Measurements from ENCODE around the gene MARCHF10. TPM values are rescaled to one million over a fixed set of nuclear protein-coding genes. Genes with fewer than 3 reads are reported as not detected.
"Not testable (repeated sequence)": the region's sequence is repeated elsewhere in the genome, so short reads cannot be mapped to it uniquely, and the experiment has no call there.

The MARCHF10 gene
- total RNA-seq, 1 experiment from 2014 or later: not detected

DNA sequence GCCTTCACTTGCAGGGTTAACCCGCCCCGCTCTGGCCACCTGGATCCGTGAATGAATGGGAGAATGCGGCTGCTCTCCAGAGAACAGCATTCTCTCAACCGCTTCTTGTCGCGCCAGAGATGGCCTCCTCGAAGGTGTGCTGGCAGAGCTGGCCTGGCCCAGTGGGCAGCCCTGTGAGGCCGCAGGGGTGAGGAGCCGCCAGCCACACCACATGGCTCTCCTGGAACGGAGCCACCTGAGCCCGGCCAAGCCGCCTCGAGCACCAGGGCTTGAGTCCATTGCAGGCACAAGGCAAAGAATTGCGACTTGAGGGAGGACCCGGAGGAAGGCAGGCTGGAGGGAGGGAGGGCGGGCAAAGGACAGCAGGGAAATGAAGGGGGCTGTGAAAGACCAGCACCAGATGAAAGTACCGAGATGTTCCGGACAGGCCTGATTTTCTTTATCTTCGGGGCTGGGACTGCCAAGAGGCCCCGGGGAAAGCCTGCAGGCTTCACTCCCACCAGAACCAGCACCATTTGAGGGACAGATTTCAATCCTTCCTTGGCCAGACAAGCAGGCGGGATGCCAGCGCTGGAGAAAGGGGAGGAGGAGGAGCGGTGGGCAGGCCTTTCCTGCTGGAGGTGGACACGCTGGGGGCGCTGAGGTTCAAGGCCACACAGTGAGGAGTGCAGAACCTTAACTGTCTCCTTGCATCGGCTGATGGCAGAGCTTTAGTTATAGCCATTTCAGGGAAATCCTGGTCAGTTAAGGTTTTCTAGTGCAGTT, 111.2 kb downstream of the MARCHF10 start:
- intact Hi-C loops (cut with micrococcal nuclease): no loop called here
- Histone ChIP-seq H4K20me1 (ENCODE audit: low read length) (no peaks in the 10 kb centered on the region), H3K9me2 (replicated peaks; ENCODE audit: low read length) (no peaks in the 10 kb centered on the region), H3F3A (ENCODE audit: low read length, unreplicated experiment) (no peaks in the 10 kb centered on the region), H3K9ac (ENCODE audit: low read length) (no peak overlapping the region), H3K4me3 (ENCODE audit: low read length) (no peak overlapping the region), H3K79me2 (ENCODE audit: low read length) (no peaks in the 10 kb centered on the region), H3K9me3 (ENCODE audit: low read length) (no peaks in the 10 kb centered on the region), H3K4me2 (ENCODE audit: low read length) (no peak overlapping the region), H2AFZ (ENCODE audit: low read length) (no peak overlapping the region), H3K36me3 (ENCODE audit: low read depth, low read length) (no peaks in the 10 kb centered on the region), H3K27ac (ENCODE audit: low read length) (no peak overlapping the region), H3K27me3 (ENCODE audit: low read length) (no peaks in the 10 kb centered on the region), H3K4me1 (ENCODE audit: insufficient read depth, low read length) (peaks cover 13% of the 10 kb centered on the region)
- ATAC-seq: no peak
- POLR2A ChIA-PET (ENCODE audit: unreplicated experiment): no interaction called here
- CTCF ChIA-PET: no interaction called here
- no TSS peak for BruUV-seq (replicated peaks)
- no peak for DNase-seq
- TF ChIP-seq, protein P1, sequence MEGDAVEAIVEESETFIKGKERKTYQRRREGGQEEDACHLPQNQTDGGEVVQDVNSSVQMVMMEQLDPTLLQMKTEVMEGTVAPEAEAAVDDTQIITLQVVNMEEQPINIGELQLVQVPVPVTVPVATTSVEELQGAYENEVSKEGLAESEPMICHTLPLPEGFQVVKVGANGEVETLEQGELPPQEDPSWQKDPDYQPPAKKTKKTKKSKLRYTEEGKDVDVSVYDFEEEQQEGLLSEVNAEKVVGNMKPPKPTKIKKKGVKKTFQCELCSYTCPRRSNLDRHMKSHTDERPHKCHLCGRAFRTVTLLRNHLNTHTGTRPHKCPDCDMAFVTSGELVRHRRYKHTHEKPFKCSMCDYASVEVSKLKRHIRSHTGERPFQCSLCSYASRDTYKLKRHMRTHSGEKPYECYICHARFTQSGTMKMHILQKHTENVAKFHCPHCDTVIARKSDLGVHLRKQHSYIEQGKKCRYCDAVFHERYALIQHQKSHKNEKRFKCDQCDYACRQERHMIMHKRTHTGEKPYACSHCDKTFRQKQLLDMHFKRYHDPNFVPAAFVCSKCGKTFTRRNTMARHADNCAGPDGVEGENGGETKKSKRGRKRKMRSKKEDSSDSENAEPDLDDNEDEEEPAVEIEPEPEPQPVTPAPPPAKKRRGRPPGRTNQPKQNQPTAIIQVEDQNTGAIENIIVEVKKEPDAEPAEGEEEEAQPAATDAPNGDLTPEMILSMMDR (conservative IDR thresholded peaks at IDR 0.05; ENCODE audit: low read depth, low read length): no peak
- TF ChIP-seq EZH2phosphoT487 (IDR thresholded peaks at IDR 0.05; ENCODE audit: borderline replicate concordance, low read length) (no peak), EZH2 (IDR thresholded peaks at IDR 0.05; ENCODE audit: low read length, unreplicated experiment) (no peak)

DNA sequence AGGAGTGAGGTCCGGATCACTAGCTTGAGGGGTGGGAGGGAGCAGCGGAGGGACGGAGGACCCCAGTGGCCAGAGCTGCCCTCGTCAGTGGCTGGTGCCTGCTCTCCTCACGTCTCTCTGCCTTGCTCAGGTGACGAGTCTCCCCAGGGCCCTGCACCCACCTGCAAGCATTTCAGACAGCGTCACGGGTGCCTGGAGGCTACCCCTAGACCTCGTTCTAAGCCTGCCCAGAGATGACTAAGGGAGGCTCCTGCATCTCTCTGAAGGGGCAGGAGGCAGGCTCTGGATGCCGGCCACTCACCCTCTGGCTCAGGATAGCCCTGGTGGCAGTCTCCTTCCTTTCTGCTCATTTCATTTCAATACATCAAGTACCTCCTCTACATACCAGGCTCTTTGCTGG, 111.9 kb downstream of the MARCHF10 start:
- no peak overlapping the region for H3K9ac ChIP-seq (ENCODE audit: low read length)
- H3K36me3 ChIP-seq (ENCODE audit: low read depth, low read length): no peaks in the 10 kb centered on the region
- no peaks in the 10 kb centered on the region for H3F3A ChIP-seq (ENCODE audit: low read length, unreplicated experiment)
- no peak overlapping the region for H3K4me2 ChIP-seq (ENCODE audit: low read length)
- no peak for ATAC-seq
- no peak overlapping the region for H3K27ac ChIP-seq (ENCODE audit: low read length)
- no peak for DNase-seq
- intact Hi-C loops (cut with micrococcal nuclease): no loop called here
- H3K4me3 ChIP-seq (ENCODE audit: low read length): no peak overlapping the region
- H2AFZ ChIP-seq (ENCODE audit: low read length): no peak overlapping the region
- peaks cover 13% of the 10 kb centered on the region for H3K4me1 ChIP-seq (ENCODE audit: insufficient read depth, low read length)
- ChIA-PET CTCF (no interaction called here), POLR2A (ENCODE audit: unreplicated experiment) (no interaction called here)
- no peaks in the 10 kb centered on the region for H3K9me2 ChIP-seq (replicated peaks; ENCODE audit: low read length)
- no peaks in the 10 kb centered on the region for H4K20me1 ChIP-seq (ENCODE audit: low read length)
- TF ChIP-seq EZH2phosphoT487 (IDR thresholded peaks at IDR 0.05; ENCODE audit: borderline replicate concordance, low read length) (no peak), EZH2 (IDR thresholded peaks at IDR 0.05; ENCODE audit: low read length, unreplicated experiment) (no peak)
- TF ChIP-seq, protein P1 (conservative IDR thresholded peaks at IDR 0.05; ENCODE audit: low read depth, low read length): no peak
- BruUV-seq (replicated peaks): no TSS peak
- no peaks in the 10 kb centered on the region for H3K9me3 ChIP-seq (ENCODE audit: low read length)
- H3K79me2 ChIP-seq (ENCODE audit: low read length): no peaks in the 10 kb centered on the region
- H3K27me3 ChIP-seq (ENCODE audit: low read length): no peaks in the 10 kb centered on the region

DNA sequence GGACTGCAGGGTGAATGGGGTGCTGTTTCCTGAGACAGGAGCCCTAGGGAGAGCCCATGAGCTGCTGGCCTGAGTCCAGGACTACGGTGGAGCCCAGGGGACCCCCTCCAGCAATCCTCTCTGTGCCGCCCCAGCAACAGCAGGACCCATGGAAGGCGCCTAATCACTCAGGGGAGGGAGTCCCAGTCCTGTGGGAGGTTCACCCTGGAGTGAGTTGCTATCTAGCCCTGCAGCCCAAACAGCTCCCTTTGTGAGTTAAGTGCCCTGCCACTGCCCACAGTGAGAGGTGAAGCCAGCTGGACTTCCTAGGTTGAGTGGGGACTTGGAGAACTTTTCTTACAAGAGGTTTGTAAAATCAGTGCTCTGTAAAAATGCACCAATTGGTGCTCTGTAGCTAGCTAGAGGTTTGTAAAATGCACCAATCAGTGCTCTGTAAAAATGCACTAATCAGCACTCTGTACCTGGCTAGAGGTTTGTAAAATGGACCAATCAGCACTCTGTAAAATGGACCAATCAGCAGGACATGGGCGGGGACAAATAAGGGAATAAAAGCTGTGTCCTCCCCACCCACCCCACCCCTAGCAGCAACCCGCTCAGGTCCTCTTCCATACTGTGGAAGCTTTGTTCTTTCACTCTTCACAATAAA, 112.9 kb downstream of the MARCHF10 start:
- H3K4me2 ChIP-seq (ENCODE audit: low read length); H2AFZ ChIP-seq (ENCODE audit: low read length); DNase-seq; H3K27ac ChIP-seq (ENCODE audit: low read length); H3K4me3 ChIP-seq (ENCODE audit: low read length); H3K9ac ChIP-seq (ENCODE audit: low read length); H3F3A ChIP-seq (ENCODE audit: low read length, unreplicated experiment); H3K9me2 ChIP-seq (replicated peaks; ENCODE audit: low read length); H3K27me3 ChIP-seq (ENCODE audit: low read length); H3K9me3 ChIP-seq (ENCODE audit: low read length); CTCF ChIA-PET; H3K36me3 ChIP-seq (ENCODE audit: low read depth, low read length); ATAC-seq; H3K79me2 ChIP-seq (ENCODE audit: low read length); H4K20me1 ChIP-seq (ENCODE audit: low read length); intact Hi-C loops (cut with micrococcal nuclease); BruUV-seq (replicated peaks): not testable (repeated sequence)
- peaks cover 13% of the 10 kb centered on the region for H3K4me1 ChIP-seq (ENCODE audit: insufficient read depth, low read length)
- POLR2A ChIA-PET (ENCODE audit: unreplicated experiment): interaction anchor here (0.6 kb wide), 1 partner anchor 80 kb away, joined by 3 read pairs; no protein-coding TSS in a partner anchor

Measured in PC-3 (cell line).